ENCODE data around the gene CDK5. TPM values are rescaled to one million over a fixed set of nuclear protein-coding genes. Genes with fewer than 3 reads are reported as not detected.

CDK5 gene
- total and polyA plus RNA-seq, 9 of the 15 experiments (the other 6 are each of a cell fraction or from before 2014, with no cell fraction given), result 3.2 to 38.0 (median 27.5) TPM

GRCh38 chr7:151057989-151058780 lies 488 bp upstream of the CDK5 start (continued):
- TF ChIP-seq ZNF609 (CRISPR knock-in tag; IDR thresholded peaks at IDR 0.05; ENCODE audit: borderline replicate concordance) (0 out of 2 replicates have a peak, but pooled peaks have one; percentile 18), HMG20B (CRISPR knock-in tag; IDR thresholded peaks at IDR 0.05) (no peak), MLX (CRISPR knock-in tag; conservative IDR thresholded peaks at IDR 0.05) (no peak), ESRRA (IDR thresholded peaks at IDR 0.05; ENCODE audit: borderline replicate concordance, low read depth) (peak; percentile 71)

Measured in K562 (cell line).